GM19023 (cell line): ENCODE results near the gene CHPF2.

ENCODE experiments used
- ATAC-seq: cut with Tn5 transposase; IDR thresholded peaks from one replicate; pipeline ENCODE4 v1.9.1; 2021; ENCODE audit warnings: mild to moderate bottlenecking, moderate library complexity; ENCODE audit not compliant: unreplicated experiment

CHPF2 gene

DNA sequence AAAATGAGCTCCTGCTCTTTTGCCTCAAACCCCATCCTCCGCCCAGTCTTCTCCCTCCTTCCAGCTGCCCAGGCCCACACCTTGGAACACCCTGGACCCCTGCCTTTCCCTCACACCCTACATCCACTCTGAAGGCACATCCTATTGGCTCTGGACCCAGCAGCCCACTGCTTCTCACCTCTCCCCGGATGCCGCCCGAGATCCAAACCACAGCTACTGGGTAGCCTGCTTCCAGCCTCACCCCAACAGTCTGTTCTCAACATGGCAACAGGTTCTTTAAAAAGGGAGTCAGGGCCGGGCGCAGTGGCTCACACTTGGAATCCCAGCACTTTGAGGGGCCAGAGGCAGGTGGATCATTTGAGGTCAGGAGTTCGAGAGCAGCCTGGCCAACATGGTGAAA lies 25.7 kb downstream of the CHPF2 start:
- ATAC-seq = no peak

GRCh38 chr7:151260471-151260870 lies 28.2 kb downstream of the CHPF2 start:
- no peak for ATAC-seq

GRCh38 chr7:151260883-151261282 lies 28.6 kb downstream of the CHPF2 start:
- ATAC-seq = no peak

- ATAC-seq = no peak
Observed at GRCh38 chr7:151261529-151261928, 29.2 kb downstream of the CHPF2 start.

DNA sequence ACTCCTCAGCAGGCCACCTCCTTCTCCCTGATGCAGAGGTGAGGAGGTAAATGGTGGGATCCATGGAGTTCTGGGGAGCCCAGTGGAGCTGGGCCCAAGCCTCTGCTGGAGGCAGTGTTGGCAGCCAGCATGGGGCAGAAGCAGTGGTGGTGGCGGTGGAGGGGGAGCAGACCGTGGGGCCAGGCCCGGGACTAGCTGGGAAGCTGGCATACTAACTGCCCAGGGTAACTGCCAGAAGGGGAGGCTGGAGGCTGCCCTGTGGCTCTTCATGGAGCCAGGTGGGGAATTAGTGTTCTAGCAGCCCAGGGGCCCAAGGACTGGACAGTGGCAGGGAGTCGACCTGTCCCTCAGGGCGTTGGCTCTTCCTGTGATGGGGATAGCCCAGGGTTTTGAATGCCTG lies 32.3 kb downstream of the CHPF2 start:
- no peak for ATAC-seq

- no peak for ATAC-seq
Observed at GRCh38 chr7:151265351-151265931, 33.2 kb downstream of the CHPF2 start.

DNA sequence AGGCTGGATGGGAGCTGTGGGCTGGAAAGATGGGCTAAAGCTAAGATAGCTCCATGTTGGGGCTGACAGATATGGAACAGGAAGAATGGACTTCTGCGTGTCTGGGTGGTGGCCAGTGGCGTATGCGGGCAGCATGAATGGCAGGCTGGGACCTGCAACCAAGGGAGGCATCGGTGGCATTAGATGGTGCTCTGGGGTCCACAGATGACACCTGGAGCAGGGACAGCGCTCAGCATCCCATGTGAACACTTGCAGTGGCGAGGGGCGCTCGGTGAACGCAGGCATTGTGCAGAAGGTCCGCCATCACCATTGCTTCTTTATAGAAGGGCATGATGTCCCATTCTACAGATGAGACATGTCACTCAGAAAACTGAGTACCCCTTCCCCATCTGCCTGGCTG lies 37.2 kb downstream of the CHPF2 start:
- no peak for ATAC-seq

GRCh38 chr7:151271699-151272355 lies 39.5 kb downstream of the CHPF2 start:
- no peak for ATAC-seq

- ATAC-seq = no peak
Observed at GRCh38 chr7:151272405-151272804, 40.1 kb downstream of the CHPF2 start.

DNA sequence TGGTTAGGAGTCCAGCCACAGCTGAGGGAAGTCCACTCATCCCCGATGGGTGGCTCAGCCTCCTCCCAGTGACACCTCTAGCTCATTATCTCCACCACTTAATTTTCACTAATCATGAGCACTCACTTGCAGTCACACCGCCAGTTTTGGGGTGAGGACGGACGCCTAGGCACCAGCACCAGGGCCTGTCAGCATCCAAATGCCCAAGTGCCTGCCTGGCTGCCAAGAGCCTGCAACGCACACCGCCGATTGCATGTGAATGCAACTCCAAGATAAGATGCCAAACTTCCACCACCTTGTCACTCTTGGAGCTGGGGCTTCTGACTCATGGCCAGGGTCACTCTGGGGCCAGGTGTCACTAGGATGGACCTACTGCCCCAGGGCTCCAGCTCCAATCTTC lies 40.6 kb downstream of the CHPF2 start:
- ATAC-seq = no peak

GRCh38 chr7:151273651-151274390 lies 41.5 kb downstream of the CHPF2 start:
- no peak for ATAC-seq

GRCh38 chr7:151274396-151274795 lies 42.1 kb downstream of the CHPF2 start:
- ATAC-seq = no peak

DNA sequence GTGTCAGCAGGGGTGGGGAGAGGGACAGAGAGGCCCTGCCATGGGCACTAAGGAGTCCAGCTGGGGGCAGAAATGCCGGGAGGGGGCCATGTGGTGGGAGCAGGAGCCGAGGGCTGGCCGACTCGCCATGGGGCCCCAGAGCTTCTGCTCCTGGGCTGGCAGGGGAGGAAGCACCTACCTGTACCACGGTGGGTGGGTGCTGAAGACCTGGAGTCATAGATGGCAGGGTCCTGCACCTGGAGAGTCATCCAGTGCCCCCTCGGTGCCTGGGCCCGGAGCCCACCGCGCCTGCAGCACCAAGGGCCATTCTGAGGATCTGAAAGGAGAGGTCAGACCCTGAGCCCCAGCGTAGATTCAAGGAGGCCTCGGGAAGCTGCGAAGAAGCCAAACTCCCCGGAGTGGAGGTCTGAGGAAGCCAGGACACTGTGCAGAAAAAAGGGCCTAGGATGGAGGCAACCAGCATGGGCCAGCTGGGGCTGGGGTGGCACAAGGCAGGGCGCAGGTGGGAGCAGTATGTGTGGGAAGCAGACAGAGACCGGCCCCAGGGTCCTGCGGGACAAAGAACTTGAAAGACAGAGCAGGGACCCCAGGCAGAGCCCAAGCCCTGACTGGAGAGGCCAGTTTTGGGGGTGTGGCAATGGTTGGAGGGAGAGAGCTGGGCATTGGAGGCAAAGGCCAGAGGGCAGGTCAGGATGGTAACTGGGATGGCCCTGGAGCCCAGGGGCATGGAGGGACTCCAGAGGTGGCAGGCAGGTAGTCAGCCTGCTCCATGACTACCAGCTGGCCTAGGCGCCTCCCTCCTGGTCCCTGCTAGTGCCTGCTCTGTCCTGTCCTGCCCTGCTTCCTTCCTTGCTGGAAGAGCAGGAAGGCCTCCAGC lies 42.9 kb downstream of the CHPF2 start:
- ATAC-seq = no peak

- no peak for ATAC-seq
Observed at GRCh38 chr7:151275813-151276577, 43.7 kb downstream of the CHPF2 start.

DNA sequence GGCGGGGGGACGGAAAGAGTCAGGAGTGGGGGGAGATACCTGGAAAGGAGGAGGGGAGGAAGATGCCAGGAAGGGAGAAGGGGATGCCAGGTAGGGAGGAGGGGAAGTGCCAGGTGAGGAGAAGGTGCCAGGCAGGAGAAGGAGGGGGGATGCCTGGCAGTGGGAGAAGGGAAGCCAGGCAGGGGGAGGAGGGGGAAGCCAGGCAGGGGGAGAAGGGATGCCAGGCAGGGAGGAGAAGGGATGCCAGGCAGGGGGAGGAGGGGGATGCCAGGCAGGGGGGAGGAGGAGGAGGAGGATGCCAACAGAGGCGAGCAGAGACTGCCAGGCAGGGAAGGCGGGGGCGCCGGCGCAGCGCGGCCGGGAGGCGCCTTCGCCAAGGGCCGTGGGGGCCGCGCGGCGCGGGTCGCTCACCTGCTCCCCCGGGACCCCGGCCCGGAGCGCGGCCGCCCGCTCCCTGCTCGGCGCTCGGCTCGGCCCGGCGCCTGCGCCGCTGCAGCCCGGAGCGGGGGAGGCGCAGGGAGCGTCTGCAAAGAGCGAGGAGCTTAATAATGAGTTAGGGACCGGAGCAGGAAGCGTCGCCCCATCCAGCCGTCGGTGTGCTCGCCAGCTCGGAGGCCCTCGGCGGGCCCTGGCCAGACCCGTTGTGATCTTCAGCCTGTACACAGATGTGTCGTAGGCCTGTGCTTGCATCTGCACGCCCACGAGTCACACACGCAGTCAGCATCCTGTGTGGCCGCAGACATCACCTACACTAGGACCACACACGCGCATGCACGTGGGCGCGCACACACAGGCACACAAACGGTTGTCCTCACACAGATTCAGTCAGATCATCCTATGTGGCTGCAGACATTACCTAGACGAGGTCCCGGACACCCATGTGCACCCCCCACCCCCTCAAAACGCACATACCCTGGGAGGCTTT lies 44.6 kb downstream of the CHPF2 start:
- ATAC-seq = peak; percentile 71

GRCh38 chr7:151277631-151278030 lies 45.3 kb downstream of the CHPF2 start:
- ATAC-seq = no peak

DNA sequence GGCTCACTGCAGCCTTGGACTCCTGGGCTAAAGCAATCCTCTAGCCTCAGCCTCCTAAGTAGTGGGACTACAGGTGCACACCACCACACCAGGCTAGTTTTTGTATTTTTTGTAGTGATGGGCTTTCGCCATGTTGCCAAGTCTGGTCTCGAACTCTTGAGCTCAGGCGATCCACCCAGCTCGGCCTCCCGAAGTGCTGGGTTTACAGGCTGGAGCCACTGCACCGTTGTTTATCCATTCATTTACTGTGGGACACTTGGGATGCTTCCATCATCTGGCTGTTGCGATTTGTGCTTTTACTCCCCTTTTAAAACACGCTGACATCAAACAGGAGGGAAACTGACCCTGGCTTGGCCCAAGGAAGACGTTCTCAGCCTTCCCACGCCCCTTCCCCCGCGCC lies 46.7 kb downstream of the CHPF2 start:
- no peak for ATAC-seq

DNA sequence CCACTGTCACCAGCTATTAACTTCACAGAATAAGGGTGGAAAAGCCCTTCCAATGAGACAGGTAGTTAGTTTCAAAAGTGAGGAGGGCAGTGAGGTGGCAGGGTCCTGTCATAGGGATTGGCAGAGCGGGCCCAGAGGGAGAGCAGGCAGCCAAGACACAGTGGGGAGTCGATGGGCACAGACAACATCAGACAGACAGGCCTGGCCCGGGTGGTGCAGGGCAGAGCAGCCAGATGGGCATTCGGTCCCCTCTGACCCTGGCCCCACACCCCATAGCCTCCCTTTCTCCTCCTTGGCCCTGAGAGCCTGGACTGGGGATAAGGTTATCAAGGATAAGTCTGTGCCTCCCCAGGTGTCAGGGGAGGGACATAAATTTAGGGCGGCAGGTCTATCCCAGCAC lies 47.6 kb downstream of the CHPF2 start:
- no peak for ATAC-seq

- no peak for ATAC-seq
Observed at GRCh38 chr7:151280388-151281019, 48.2 kb downstream of the CHPF2 start.
